D341Med (cell line): ENCODE measurements around the gene LCT.
"Not testable (repeated sequence)": the region's sequence is repeated elsewhere in the genome, so short reads cannot be mapped to it uniquely, and the experiment has no call there.

Source experiments
- DNase-seq: peaks from one replicate; pipeline ENCODE4 v3.0.0; 2012; ENCODE audit warnings: low spot score

The LCT gene

DNA sequence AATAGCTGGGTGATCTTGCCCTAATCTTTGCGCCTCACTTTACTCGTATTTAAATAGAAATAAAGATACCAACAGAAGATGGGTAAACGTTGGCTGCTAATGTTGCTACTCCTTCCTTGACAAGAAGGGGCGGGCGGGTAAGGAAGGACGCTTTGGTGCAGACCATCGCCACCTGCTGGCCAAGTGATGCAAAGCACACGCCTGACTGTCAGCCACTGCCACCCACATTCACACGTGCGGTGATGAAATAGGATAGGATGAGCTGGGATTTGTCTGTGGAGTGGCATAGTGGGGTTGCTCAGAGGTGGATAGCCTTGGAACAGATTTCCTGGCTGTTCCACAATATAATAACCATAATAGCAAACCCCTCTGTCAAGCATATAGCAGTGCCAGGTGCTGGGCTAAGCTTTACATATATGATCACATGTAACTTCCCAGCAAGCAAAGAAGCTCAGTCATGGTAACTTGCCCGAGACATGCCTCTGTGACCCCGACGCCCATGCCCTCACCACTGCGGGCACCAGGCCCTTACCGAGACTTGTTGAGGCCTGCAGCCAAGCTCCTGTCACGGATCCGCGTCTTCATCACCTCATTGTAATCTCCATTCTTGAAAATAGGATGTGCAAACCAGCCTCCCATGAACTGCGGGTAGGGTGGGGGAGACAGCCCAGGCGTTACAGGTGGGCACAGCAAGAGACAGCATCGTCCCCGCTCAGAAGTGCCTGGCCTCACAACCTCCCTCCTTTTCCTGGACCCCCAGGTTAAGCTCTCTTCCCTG is 39.3 kb downstream of the LCT start:
- DNase-seq, result peak; percentile 87

DNA sequence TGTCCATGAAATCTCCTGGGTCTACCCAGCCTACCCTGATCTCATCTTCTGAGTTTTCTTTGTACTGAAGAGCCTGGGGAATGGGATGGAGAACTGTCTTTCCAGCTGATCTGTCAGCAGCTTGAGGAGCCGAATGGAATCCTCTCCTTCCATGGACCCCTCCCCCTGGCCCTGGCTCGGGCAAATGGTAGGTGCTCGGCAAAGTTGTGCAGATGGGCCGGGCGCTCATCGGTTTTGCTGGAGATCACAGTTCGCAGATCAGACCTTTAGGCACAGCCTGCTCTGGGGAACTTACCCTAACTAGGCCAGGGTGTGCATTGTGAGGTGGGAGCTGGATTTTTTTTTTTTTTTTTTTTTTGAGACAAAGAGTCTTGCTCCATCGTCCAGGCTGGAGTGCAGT is 40.4 kb downstream of the LCT start:
- no peak for DNase-seq

DNA sequence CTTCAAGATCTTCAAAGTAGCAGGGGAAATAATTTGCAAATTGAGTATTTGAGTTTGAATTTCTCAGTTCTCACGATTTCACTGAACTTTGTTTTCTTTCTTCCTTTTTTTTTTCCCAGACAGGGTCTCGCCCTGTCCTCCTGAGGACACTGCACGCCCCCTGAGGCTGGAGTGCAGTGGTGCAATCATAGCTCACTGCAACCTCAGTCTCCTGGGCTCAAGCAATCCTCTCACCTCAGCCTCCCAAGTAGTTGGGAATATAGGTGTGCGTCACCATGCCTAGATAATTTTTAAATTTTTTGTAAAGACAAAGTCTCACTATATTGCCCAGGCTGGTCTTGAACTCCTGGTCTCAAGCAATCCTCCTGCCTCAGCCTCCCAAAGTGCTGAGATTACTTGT is 41.3 kb downstream of the LCT start:
- DNase-seq, result not testable (repeated sequence)

DNA sequence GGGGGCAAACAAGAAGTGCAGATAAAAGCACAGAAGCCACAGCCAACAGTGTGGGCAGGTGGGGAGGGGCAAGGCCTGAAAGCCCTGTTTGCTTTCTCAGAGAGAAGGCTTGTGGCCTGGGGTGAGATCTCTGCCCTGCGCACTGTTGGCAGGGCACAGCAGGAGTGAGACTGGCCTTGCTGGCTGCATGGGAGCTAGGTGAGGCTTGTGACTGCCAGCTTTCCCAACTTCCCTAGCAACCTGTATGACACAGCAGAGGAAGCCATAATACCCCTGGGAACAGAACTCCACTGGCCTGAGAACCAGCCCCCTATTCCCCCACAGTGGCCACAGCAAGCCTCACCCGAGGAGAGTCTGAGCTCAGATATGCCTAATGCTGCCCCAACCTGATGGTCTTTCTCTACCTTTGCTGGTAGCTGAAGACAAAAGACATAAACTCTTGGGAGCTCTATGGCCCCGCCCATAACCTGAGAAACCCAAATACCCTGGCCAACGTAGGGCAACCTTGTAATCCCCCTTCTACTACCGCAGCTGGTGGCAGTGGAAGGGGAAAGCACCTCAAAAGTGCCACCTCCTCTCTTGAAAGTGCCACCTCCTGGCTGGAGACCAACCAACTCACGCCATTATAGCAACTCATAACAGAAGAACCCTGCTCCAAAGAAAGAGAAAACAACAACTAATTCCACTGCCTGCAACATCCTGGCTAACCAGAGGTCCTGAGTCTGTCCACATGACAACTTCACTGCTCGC is 44.4 kb downstream of the LCT start:
- no peak for DNase-seq

DNA sequence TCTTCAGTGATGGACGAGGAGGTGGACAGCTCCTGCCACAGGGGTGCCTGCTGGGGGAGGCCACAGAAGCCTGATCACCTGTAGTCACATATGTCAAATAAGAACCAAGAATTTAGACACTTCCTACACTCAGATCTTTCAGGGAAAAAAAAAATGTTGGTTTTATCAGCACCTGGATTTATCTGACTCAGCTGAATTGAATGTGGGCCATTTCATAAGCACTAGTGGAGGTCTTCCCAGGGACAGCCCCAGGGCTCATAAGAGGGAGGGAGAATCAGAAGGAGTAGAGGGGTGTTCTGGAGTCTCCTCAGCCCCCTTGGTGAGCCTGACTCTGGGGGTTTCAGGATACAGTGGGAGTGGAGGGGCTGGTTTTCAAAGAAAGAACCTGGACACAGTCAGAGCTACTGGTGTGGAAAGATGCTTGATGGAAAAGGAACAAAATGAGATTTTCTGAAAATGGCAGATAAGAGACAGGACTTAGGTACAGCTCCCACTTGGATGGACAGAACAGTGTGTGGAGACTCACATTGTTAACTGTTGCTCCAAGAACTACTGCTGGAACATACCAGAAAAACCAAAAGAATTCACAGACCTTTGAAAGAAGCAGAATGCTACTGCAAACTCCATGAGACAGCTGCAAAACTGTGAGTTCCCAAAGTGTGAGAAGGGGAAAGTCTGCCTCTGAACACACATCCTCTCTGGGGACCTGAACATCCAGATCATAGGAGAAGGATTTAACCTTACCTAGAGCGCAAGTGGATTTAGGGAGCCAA is 45.4 kb downstream of the LCT start:
- no peak for DNase-seq

DNA sequence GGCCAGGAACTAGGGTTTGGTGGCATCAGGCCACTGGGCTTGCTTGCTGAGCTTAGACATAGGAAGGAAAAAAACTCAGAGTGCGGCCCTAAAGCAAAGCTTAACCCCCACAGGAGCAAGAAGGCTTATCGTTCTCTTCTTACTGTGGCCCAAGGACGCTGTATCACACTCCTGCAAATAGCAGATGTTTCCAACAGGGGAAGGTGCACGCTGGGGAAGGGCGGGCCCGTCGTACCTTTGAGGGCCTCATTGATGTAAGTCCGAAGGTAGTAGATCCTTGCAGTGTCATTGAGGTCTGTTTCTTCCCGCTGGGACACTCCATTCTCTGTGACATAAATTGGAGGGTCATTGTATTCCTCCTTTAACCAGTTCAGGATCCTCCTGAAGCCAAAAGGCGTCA is 46.6 kb downstream of the LCT start:
- no peak for DNase-seq

DNA sequence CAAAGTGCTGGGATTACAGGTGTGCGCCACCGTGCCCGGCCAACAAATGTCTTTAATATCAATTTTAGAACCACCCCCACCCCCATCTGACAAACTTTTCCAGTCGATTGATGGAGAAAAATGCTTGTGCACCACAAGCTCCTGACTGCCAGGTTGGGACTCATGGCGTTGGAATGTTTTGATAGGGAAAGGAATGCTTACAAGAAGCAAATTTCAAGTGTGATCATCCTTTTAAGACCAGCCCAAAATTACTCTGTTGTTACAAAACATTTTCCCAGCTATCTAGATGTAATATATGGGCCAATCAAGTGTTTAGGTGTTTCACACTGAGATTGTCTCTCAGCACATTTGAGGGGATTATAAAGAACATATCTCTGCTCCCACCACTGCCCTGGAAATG is 50.2 kb downstream of the LCT start:
- no peak for DNase-seq

DNA sequence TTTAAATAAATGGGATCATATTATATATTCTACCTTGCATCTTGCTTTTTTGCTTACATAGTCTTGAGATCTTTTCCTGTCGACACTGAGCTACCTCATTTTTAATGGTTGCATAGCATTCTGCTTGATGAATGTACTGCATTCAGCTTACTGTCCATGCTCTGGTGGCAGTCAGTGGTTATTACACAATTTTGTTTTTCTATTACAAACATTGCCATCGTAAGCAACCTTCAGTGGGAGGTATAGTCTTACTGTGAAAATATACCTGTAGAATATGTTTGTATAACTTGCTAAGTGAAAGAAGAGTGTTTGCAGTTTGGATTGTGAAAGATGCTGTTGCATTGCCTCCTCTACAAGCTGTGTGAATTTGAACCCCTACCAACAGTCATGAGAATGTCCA is 52.0 kb downstream of the LCT start:
- no peak for DNase-seq

DNA sequence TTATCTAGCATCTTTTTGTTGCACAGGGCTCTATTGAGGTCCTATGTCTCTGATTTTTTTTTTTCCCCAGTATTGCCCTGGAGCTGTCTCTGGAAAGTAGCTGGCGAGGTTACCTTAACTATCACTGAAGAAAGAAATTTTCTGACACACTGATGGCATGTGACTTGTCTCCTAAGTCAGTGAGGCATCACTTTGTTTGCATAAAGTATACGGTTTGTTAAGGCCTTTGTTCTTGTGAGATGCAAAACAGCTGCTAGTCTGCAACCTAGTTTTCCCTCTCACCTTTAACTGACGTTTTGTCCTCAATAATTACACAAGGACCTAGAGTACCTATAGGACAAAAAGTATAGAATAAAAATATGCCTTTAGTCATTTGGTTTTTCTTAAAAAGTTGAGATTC is 53.5 kb downstream of the LCT start:
- DNase-seq, result no peak

DNA sequence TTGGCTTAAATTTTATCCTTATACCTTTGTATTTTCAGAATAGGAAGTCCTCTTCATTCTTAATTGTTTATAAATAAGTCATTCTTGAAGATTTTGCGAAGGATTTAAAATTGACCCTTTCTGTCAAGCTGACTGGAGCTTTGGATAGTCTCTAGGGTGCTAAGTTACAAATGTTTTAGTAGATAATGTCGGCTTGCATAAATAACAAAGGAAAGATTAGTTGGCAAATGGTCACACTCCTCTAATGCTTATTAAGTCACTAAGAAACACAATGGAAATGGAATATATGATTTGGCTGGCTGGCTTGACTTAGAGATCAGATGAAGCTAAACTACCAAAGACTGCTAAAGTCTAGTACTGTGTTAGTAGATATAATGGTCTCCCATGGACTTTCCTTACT is 54.8 kb downstream of the LCT start:
- DNase-seq, result no peak

DNA sequence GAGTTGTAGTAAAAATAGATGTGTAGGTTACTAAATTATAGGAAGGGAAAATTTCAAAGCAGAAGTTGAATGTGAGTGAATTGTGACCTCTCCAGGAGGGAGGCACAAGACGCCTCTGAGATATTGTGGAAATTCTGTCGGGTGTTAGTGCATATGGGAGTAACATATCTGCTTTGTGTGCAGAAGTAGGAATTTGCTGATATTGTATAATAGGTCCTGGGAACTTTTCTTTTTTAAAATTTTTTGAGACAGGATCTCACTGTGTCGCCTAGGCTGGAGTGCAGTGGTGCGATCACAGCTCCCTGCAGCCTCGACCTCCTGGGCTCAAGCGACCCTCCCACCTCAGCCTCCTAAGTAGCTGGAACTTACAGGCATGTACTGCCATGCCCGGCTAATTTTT is 60.6 kb downstream of the LCT start:
- DNase-seq, result no peak

DNA sequence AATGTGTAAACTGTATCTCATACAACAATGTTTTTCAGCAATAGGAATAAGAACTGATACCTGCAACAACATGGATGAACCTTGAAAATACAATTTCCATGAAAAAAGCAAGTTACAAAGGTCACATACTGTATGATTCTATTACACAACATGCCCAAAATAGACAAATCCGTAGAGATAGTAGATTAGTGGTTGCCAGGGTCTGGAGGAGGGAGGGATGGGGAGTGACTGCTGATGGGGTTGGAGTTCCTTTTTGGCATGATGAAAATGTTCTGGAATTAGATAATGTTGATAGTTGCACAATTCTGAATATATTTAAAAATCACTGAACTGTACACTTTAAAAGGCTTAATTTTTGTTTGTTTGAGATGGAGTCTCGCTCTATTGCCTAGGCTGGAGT is 61.6 kb downstream of the LCT start:
- no peak for DNase-seq

DNA sequence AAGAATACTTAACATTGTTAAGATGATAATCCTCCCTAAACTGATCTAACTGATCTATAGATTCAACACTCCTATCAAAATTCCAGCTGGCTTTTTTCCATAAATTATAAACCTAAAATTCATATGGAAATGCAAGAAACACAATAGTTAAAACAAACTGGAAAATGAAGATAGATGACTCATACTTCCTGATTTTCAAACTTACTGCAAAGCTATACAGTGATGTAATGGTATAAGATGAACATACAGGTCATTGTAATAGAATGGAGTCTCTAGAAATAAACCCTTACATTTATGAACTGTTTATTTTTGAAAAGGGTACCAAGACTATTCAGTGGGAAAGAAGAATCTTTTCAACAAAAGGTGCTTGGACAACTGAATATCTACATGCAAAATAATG is 63.1 kb downstream of the LCT start:
- no peak for DNase-seq

DNA sequence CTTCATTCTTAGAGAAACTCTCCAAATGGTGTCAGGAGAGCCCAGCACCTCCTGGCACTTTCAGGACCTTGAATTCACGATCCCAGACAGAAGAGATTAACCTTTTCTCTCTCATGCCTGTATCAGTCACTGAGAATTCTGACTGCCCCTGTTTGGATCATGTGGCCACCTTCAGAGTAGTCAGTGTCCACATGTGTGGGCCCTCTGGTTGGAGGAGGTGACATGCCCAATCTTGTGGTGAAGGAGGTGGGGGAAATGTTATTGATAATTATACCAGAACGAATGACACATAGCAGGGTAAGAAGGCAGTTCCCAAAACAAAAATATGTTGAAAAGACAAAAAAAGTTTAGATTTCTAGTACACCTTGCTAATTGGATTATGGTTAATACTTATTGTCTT is 63.7 kb downstream of the LCT start:
- DNase-seq, result no peak

DNA sequence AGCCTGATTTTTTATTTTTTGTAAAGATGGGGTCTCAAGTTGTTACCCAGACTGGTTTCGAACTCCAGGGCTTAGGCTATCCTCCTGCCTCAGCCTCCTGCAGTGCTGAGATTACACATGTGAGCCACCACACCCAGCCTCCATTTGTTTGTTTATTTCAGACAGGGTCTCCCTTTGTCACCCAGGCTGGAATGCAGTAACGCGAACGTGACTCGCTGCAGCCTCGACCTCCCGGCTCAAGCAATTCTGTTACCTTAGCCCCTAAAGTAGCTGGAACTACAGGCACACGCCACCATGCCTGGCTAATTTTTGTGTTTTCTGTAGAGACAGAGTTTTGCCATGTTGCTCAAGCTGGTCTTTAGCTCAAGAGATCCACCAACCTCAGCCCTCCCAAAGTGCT is 68.1 kb downstream of the LCT start:
- DNase-seq, result no peak

DNA sequence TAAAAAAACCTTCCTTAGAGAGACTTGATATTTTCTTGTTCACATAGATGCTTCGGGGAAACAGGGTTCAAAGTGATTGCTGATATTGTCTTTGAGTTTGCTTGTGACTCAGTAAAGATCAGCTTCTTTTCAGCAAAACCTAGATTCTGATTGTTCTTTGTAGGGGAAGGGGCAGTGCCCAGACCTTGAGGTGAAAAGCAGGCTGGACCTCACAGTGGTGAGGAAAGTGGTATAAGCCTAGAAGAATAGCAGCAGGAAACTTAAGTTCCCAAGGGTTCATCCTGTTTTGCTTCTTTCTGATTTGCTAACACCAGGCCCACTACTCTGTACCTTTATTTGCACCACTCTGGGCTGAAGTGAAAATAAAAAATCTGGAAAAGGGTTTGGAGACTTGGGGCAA is 74.5 kb downstream of the LCT start:
- DNase-seq, result no peak

DNA sequence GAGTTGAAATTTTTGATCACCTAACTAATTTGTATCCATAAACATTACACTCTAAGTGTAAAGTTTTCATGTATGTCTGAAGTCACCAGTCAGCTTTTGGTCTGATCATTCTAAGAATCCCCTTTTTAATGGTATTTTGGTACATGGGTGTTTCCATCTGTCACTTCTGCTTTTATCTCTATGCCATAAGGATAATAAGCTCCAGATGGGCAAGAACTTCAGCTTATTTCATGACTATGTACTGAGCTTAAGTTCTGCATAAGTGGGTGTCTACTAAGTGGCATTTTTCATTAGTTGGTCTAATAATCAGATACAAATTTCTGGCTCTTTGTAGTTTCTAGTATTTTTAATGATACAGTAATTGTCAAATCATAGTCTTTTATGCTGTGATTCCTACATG is 75.0 kb downstream of the LCT start:
- DNase-seq, result peak; percentile 40

DNA sequence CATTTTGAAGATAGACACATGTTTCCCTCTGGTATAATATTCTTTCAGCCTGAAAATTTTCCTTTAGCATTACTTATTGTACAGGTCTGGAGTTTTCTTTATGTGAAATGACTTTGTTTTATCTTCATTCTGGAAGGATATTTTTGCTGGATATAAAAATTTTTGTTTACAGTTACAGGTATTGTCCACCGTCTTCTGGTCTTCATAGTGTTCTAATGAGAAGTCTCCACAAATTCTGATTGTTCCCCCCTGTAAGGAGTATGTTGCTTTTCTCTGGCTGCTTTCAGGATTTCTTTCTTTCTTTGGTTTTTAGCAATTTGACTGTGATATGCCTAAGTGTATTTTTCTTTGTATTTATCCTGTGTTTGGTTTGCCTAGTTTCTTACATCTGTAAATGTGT is 80.3 kb downstream of the LCT start:
- no peak for DNase-seq

DNA sequence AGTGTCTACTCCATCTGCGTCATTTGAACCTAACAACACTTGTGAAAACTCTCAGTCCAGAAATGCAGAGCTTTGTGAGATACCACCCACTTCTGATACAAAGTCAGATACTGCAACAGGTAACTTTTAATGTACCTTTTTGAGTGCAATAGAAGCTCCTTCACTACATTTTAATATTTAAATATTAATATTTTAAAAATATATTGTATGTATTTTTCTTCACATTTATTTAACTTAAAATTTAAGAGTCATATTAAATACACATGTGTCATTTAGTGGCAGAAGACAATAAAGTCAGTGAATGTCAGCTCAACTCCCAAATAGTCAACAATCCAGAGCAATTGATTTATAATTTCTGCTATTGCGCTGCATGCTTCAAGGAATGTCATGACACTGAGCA is 81.4 kb downstream of the LCT start:
- no peak for DNase-seq

DNA sequence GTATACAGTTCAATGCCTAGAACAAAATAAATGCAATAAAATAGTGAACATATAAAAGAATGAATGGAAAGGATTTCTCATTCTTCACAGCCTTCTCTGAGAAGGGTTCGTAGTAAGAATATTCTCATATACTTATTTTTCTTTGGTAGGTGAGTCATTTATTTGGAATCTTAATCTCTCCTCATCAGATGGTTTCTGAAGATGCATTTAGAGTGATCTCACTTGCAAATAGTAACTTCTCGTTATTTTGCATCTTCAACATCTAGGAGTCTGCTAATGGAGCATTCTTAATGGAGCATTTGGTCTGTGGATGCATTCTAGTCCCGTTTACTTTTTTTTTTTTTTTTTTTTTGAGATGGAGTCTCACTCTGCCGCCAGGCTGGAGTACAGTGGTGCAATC is 91.4 kb downstream of the LCT start:
- DNase-seq, result no peak

DNA sequence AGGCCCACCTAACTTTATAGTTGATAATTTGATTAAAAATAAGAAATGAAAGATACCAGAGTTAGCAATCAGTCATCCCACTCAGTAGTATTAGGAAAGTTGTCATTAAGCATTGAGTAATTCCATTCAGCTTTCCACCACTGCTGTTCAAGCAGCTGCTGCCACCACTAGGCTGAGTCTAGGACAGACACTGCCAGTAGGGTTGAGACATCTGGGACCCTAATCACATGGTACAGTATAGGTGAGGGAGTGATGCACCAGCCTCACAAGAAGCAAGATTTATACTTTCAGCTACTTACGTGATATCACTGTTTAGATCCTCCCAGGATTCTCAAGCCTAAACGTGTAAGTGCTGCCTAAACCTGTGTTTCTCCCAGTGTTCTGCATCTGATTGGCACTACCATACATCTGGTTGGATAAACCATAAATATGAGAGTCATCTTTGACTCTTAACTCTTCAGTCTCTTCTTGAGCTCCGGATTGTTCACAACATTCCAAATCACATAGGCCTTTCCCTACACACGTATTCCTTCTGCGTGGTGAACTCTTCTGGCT is 92.1 kb downstream of the LCT start:
- peak; percentile 69 for DNase-seq

DNA sequence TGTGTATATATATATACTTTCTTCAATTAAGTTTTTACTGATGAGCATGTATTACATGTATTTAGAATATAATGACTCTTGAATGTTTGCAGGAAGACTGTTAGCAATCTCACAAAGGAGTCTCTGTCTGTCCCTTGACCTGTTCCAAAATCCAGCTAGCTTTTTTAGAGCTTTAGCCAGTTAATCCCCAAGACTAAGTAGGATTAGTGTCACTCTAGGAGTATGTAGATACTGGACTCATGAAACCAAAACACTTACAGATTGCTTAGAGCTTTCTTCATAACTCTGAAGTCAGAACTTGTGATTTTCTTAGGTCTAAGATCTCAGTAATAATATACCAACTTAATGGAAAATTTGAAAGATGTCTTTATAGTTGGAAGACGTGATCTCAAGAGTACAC is 93.1 kb downstream of the LCT start:
- no peak for DNase-seq

DNA sequence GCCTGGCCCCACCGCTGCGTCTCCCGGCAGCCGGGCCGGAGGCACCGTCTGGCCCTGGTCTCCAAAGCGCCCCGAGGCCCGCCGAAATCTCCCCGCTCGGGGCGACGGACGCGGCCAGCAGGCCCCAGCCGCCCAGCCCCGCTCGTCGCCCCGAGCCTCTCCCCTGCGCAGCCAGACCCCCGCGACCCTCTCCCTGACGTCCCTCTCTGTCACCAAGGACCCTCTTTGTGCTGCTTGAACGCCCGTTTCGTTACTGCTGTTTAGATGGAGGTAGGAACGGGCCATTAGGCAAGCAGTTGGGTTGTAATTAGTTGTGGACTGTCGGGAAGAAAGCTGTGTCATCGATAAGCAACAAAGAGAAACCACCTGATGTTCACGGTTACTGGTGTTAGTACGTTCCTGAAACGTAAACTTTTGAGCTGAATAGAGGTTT is 94.6 kb downstream of the LCT start:
- DNase-seq, result peak; percentile 60
